SK-N-SH (cell line): ENCODE measurements around the gene C10orf67. TPM values are rescaled to one million over a fixed set of nuclear protein-coding genes. Genes with fewer than 3 reads are reported as not detected.

Experiments
- CTCF ChIA-PET: fragments of 300-600, 350-600 bp; formaldehyde crosslinking; extraction: SDS; loops from one replicate; lab custom pipeline; 2021; lab: Yijun Ruan, JAX
- POLR2A ChIA-PET: fragments of 350-600 bp; sonication (Branson Sonifier 250); formaldehyde crosslinking; extraction: SDS; loops from one replicate; lab custom pipeline; 2020; ENCODE audit warnings: antibody characterized with exemption, inconsistent platforms; lab: Yijun Ruan, JAX
- DNase-seq: peaks from one replicate; pipeline ENCODE4 v3.0.0; 2012
- H2AFZ ChIP-seq: fragments of 200-600 bp; sonication (generic); 2 replicates; pipeline ENCODE4 v1.8.1; 2016; ENCODE audit warnings: antibody characterized with exemption, mild to moderate bottlenecking, low read depth
- H3F3A ChIP-seq: fragments of 200-600 bp; sonication (generic); replicated peaks from 2 replicates; pipeline ENCODE3; 2016; ENCODE audit warnings: antibody characterized with exemption, mild to moderate bottlenecking; ENCODE audit not compliant: insufficient read depth
- H3K27ac ChIP-seq, 2 experiments: fragments of 200-500 bp in 1 of 2; fragments of 200-600 bp in 1 of 2; sonication (Bioruptor generic) in 1 of 2; sonication (generic), shearing (Covaris generic) in 1 of 2; 2 replicates each; pipeline versions ENCODE4 v1.5.1 to v1.6.1; 2014 to 2016; ENCODE audit warnings: low read depth in 2 of 2, inconsistent platforms in 1 of 2, low read length in 1 of 2, mild to moderate bottlenecking in 1 of 2, mixed read lengths in 1 of 2
- H3K27me3 ChIP-seq: fragments of 200-600 bp; sonication (generic), shearing (Covaris generic); 2 replicates; pipeline ENCODE4 v1.6.1; 2016; ENCODE audit warnings: mixed run types; ENCODE audit not compliant: insufficient read depth
- H3K36me3 ChIP-seq, 2 experiments: fragments of 200-500 bp in 1 of 2; fragments of 200-600 bp in 1 of 2; sonication (Bioruptor generic) in 1 of 2; sonication (generic) in 1 of 2; replicated peaks in 1 of 2; 2 replicates each; pipeline versions ENCODE3 to v1.5.1; 2014 to 2016; ENCODE audit warnings: low read length in 1 of 2, mild to moderate bottlenecking in 1 of 2; ENCODE audit not compliant: insufficient read depth in 2 of 2, control insufficient read depth in 1 of 2
- H3K4me1 ChIP-seq, 2 experiments: fragments of 200-500 bp in 1 of 2; fragments of 200-600 bp in 1 of 2; sonication (Bioruptor generic) in 1 of 2; sonication (generic), shearing (Covaris generic) in 1 of 2; 2 replicates each; pipeline versions ENCODE4 v1.5.1 to v1.6.1; 2014 to 2016; ENCODE audit warnings: low read depth in 1 of 2, low read length in 1 of 2, mixed run types in 1 of 2; ENCODE audit not compliant: insufficient read depth in 2 of 2, control insufficient read depth in 1 of 2
- H3K4me2 ChIP-seq: fragments of 200-600 bp; sonication (generic), shearing (Covaris generic); 2 replicates; pipeline ENCODE4 v1.6.1; 2017; ENCODE audit warnings: mixed run types
- H3K4me3 ChIP-seq, 2 experiments: fragments of 200-500 bp in 1 of 2; fragments of 200-600 bp in 1 of 2; sonication (Bioruptor generic) in 1 of 2; sonication (generic), shearing (Covaris generic) in 1 of 2; 2 replicates each; pipeline versions ENCODE4 v1.5.1 to v1.8.1; 2014 to 2016; ENCODE audit warnings: low read depth in 2 of 2, inconsistent platforms in 1 of 2, low read length in 1 of 2, mild to moderate bottlenecking in 1 of 2, mixed read lengths in 1 of 2, moderate library complexity in 1 of 2
- H3K79me2 ChIP-seq: fragments of 200-600 bp; sonication (generic); 2 replicates; pipeline ENCODE4 v1.8.1; 2017; ENCODE audit warnings: mild to moderate bottlenecking; ENCODE audit not compliant: insufficient read depth
- H3K9ac ChIP-seq: fragments of 200-600 bp; sonication (generic); 2 replicates; pipeline ENCODE4 v1.6.1; 2017; ENCODE audit warnings: mixed run types
- H3K9me2 ChIP-seq: fragments of 200-600 bp; sonication (generic); 2 replicates; pipeline ENCODE4 v1.6.1; 2017; ENCODE audit warnings: mixed run types
- H3K9me3 ChIP-seq: fragments of 200-600 bp; sonication (generic); 2 replicates; pipeline ENCODE4 v1.6.1; 2017; ENCODE audit warnings: mixed run types, mild to moderate bottlenecking, moderate library complexity
- H4K20me1 ChIP-seq: fragments of 200-600 bp; sonication (generic); 2 replicates; pipeline ENCODE4 v1.6.1; 2017; ENCODE audit warnings: mild to moderate bottlenecking, mixed run types; ENCODE audit not compliant: insufficient read depth
- ELF1 ChIP-seq: IDR thresholded peaks from 2 replicates; pipeline ENCODE4 v1.4.0; 2012
- EP300 ChIP-seq, 2 experiments: IDR thresholded peaks; 2 replicates each; pipeline versions ENCODE4 v1.4.0 to v1.6.1; 2012; ENCODE audit warnings: borderline replicate concordance in 1 of 2, low read depth in 1 of 2, low read length in 1 of 2
- FOSL2 ChIP-seq: IDR thresholded peaks from 2 replicates; pipeline ENCODE4 v1.4.0; 2012; ENCODE audit warnings: low read depth, mild to moderate bottlenecking, moderate library complexity, borderline replicate concordance
- FOXJ3 ChIP-seq: sonication (generic); formaldehyde crosslinking; IDR thresholded peaks from 2 replicates; pipeline ENCODE4 v1.5.1; 2020; ENCODE audit warnings: mild to moderate bottlenecking, missing genetic modification reagents
- FOXM1 ChIP-seq: IDR thresholded peaks from 2 replicates; pipeline ENCODE4 v1.4.0; 2012; ENCODE audit warnings: low read depth, mild to moderate bottlenecking
- GATA2 ChIP-seq: sonication (generic); formaldehyde crosslinking; IDR thresholded peaks from 2 replicates; pipeline ENCODE4 v1.5.0; 2020; ENCODE audit warnings: mild to moderate bottlenecking, missing genetic modification reagents
- JUND ChIP-seq: IDR thresholded peaks from 2 replicates; pipeline ENCODE4 v1.4.0; 2012
- MAX ChIP-seq: IDR thresholded peaks from 2 replicates; pipeline ENCODE4 v1.4.0; 2012; ENCODE audit warnings: low read depth
- POLR2AphosphoS5 ChIP-seq: IDR thresholded peaks from 2 replicates; pipeline ENCODE4 v1.6.1; 2012; ENCODE audit warnings: low read depth, low read length
- RAD21 ChIP-seq: IDR thresholded peaks from 2 replicates; pipeline ENCODE4 v1.6.1; 2012; ENCODE audit warnings: mild to moderate bottlenecking, low read length
- RCOR1 ChIP-seq: fragments of 150-350 bp; IDR thresholded peaks from 2 replicates; pipeline ENCODE4 v1.6.1; 2017; ENCODE audit warnings: antibody characterized with exemption, low read length
- RFX5 ChIP-seq: IDR thresholded peaks from 2 replicates; pipeline ENCODE4 v1.6.1; 2012; ENCODE audit warnings: mild to moderate bottlenecking, improper control_type of control experiment, low read length
- RXRA ChIP-seq: IDR thresholded peaks from 2 replicates; pipeline ENCODE4 v1.4.0; 2012; ENCODE audit warnings: low read depth, mild to moderate bottlenecking, borderline replicate concordance
- SMC3 ChIP-seq: IDR thresholded peaks from 2 replicates; pipeline ENCODE4 v1.6.1; 2012; ENCODE audit warnings: low read depth, low read length, improper control_type of control experiment
- TAF1 ChIP-seq: IDR thresholded peaks from 2 replicates; pipeline ENCODE4 v1.6.1; 2012; ENCODE audit warnings: low read depth, mild to moderate bottlenecking, low read length, moderate library complexity, borderline replicate concordance
- TCF12 ChIP-seq: IDR thresholded peaks from 2 replicates; pipeline ENCODE4 v1.4.0; 2012
- USF1 ChIP-seq: IDR thresholded peaks from 2 replicates; pipeline ENCODE4 v1.4.0; 2012; ENCODE audit warnings: low read depth, borderline replicate concordance
- YY1 ChIP-seq: IDR thresholded peaks from 2 replicates; pipeline ENCODE4 v1.4.0; 2012; ENCODE audit warnings: low read depth, mild to moderate bottlenecking
- ZBTB33 ChIP-seq: IDR thresholded peaks from 2 replicates; pipeline ENCODE4 v1.4.0; 2012; ENCODE audit warnings: low read depth, borderline replicate concordance
- WGBS: methylation state at CpG from one replicate; pipeline ENCODE4 v1.1.6; 2017; ENCODE audit warnings: low lambda C conversion rate; 5-methylcytosine and 5-hydroxymethylcytosine counted together
- polyA plus RNA-seq, 3 experiments: library from polyadenylated mRNA; depleted of rRNA; stranded (reverse); fragments of >200 nt; gene quantifications; 2 replicates each; pipeline ENCODE4 v1.2.3, GENCODE V29; 2012
- TF ChIP-seq, protein P1 (sequence below): IDR thresholded peaks from 2 replicates; pipeline ENCODE4; 2012

Gene C10orf67
- polyA plus RNA-seq, 1 of the 3 experiments (the other 2 are of a cell fraction): 0.97 TPM

DNA sequence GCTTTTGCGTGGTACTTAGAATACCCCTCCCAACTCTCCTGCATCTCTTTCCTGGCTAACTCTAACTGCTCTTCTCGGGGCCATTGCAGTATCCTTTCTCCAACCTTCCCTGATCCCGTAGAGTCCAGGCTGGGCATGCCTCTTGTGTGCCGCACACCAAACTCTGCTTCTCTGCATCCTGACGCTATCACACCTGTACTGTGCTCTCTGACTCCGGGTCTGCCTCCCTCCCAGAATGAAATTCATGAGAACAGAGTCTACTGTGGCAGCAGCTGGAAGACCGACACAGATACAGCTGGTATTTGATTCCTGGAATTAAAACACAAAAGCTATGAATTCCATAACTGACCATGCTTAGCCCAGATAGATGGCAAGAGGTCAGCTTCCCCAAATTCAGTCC, 60.9 kb downstream of the C10orf67 start:
- H3K4me3 ChIP-seq: no peak overlapping the region
- TF ChIP-seq ELF1 (no peak), FOXM1 (no peak), RAD21 (no peak), FOXJ3 (no peak), RXRA (no peak), USF1 (no peak), FOSL2 (no peak), JUND (no peak), MAX (no peak), TAF1 (no peak), EP300 (IDR thresholded peaks at IDR 0.05; ENCODE audit: borderline replicate concordance in 1 of 2, low read depth in 1 of 2, low read length in 1 of 2) (no peak), TCF12 (no peak), SMC3 (no peak), RFX5 (no peak), RCOR1 (no peak), POLR2AphosphoS5 (no peak), GATA2 (CRISPR knock-in tag) (no peak), ZBTB33 (no peak), YY1 (no peak)
- TF ChIP-seq, protein P1, sequence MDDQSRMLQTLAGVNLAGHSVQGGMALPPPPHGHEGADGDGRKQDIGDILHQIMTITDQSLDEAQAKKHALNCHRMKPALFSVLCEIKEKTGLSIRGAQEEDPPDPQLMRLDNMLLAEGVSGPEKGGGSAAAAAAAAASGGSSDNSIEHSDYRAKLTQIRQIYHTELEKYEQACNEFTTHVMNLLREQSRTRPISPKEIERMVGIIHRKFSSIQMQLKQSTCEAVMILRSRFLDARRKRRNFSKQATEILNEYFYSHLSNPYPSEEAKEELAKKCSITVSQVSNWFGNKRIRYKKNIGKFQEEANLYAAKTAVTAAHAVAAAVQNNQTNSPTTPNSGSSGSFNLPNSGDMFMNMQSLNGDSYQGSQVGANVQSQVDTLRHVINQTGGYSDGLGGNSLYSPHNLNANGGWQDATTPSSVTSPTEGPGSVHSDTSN: no peak
- TF ChIP-seq, all 33 proteins: peak for 0
- CTCF ChIA-PET: interaction anchor here (1.2 to 2.8 kb wide), 2 partner anchors 10 to 126 kb away, joined by 7 to 15 read pairs; no protein-coding TSS in a partner anchor
- Histone ChIP-seq H4K20me1 (no peaks in the 10 kb centered on the region), H3K9me2 (no peaks in the 10 kb centered on the region), H3K27me3 (no peaks in the 10 kb centered on the region), H3K4me1 (no peaks in the 10 kb centered on the region), H3K79me2 (no peaks in the 10 kb centered on the region), H3K9ac (no peak overlapping the region), H3K27ac (no peak overlapping the region), H3K36me3 (no peaks in the 10 kb centered on the region), H3K9me3 (no peaks in the 10 kb centered on the region), H3F3A (no peaks in the 10 kb centered on the region), H2AFZ (no peak overlapping the region), H3K4me2 (no peak overlapping the region)
- POLR2A ChIA-PET: no interaction called here
- 50% methylated on average over 7 of the region's 7 CpGs for WGBS
- DNase-seq: no peak
